NCI-H1092 (cell line): ENCODE data around the gene GCN1.

Source experiments
- DNase-seq: peaks from one replicate; lab custom pipeline; 2025; lab: John Stamatoyannopoulos, UW

The GCN1 gene

DNA sequence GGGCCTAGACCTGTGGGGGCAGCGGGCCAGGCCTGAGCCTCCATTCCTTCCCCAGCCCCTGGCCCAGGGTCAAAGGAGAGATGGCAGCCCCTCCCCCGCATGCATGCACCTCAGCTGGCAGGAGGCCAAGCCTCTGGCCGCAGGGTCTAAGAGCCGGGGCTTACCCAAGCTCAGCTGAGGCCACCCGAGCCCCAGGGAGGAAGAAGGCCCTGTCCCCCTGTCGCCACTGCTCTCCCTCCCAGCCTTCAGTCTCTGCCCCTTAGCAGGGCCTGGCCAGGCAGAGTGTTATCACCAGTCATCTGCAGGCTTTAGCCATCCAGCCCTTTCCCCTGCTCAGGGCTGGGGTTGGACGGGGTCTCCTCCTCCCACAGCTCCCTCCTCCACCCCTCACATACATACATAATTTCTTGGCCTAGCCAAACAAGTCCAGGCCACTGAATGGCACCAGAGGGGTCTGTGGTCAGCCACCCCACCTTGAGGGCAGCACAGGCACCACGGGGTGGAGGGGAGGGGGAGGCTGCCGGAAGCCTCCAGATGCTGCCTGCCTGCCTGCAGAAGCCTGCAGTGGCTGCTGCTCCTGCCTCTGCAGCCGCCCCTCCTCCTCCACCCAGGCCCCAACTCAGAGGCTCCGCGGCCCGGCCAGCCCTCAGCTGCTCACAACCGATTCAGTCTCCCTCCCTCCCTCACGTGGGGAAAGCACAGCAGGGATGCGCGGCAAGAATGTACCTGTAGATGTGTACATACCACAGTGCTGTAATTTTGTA, 100.7 kb downstream of the GCN1 start:
- no peak for DNase-seq

DNA sequence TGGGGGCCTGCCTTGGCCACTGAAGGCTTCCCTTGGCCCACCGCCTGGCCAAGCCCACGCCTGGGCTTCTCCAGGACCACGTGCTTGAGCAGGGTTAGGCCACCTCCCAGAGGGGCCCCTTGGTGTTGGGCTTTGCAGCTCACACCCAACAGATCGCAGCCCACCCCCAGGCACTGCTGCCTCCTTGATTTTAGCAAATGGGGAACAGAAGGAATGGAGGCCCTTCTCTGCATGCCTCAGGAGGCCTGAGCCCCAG, 101.3 kb downstream of the GCN1 start:
- no peak for DNase-seq

GRCh38 chr12:120092551-120093335, 101.8 kb downstream of the GCN1 start:
- DNase-seq, result no peak

GRCh38 chr12:120091371-120092090, 103.0 kb downstream of the GCN1 start:
- no peak for DNase-seq

- no peak for DNase-seq
Measured at GRCh38 chr12:120090626-120091295, 103.8 kb downstream of the GCN1 start.

DNA sequence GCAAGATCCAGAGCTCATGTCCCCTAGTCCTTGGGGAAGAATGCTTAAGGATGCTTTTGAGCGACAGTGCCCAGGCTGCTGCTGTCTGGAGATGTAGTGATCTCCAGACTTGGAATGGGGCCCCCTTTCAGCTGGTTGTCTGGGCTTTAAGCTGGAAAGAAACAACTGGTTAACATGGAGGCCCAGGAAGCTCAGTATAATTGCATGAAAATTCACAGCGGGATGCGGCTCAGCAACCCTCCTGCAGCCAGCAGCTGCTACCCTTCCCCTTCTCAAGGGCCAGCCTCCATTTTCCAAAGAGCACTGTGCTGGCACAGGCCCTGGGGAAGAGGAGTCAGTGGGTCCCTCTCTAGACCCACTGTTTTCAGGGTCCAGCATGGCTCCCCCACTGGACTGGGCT, 104.3 kb downstream of the GCN1 start:
- no peak for DNase-seq

DNA sequence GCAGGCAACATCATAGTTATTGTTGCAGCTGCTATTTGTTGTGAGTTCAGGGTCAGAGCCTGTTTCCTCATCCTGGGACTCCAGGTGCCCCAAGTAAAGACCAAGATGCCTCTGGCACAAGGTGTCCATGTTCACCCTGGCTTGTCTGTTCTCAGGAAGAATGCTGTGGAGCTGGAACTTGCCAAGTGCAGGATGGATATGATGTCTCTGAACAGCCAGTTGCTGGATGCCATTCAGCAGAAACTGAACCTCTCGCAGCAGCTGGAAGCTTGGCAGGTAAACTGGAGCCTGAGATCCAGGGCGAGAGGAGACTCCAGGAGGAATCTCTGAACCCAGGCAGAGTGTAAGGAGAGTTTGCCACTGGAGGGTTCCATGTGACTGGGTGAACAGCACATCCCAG, 104.7 kb downstream of the GCN1 start:
- no peak for DNase-seq

DNA sequence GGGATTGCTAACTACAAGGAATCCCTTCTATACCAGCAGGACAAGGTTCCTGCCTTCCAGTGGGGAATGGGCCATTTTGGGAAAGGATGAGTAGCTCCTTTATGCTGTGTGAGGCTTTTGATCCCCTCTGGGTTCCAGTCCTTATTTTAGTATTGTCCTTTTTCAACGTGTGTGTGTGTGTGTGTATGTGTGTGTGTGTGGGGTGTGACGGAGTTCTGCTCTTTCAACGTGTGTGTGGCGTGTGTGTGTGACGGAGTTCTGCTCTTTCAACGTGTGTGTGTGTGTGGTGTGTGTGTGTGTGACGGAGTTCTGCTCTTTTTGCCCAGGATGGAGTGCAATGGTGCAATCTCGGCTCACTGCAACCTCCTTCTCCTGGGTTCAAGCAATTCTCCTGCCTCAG, 105.4 kb downstream of the GCN1 start:
- DNase-seq, result no peak

- DNase-seq, result peak; percentile 96
Measured at GRCh38 chr12:120086801-120087621, 107.5 kb downstream of the GCN1 start.

DNA sequence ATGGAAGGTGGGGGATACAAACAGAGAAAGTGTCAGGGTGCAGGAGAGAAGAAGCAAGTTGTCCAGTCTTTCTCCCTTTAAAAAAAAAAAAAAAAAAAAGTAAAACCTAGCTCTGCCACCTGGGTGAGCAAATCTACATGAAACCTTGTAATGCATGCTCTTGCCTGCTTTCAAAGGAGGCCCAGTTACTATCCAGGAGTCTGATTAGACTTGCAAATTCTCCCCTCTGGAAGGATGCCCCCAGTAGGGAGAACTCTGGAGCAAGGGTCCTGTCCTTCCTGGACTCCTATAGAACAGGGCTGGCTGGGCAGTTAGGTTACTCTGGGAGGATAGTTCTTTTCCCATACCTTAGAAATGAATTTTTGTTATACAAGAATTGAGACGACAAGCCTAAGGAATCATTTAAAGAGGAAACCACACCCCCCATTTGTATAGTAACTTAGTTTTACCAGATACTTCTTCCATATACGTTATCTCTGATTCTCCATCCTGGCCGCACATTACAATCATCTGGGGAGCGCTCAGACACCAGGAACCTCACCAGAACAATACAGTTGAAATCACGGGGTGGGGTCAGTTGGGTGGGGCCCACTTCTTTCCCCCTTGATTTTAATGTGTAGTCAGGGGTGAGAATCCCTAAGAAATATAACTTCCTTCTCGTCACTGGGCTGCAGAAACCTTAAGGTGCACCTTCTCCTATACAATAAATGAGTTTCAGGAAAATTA, 108.4 kb downstream of the GCN1 start:
- DNase-seq, result no peak

DNA sequence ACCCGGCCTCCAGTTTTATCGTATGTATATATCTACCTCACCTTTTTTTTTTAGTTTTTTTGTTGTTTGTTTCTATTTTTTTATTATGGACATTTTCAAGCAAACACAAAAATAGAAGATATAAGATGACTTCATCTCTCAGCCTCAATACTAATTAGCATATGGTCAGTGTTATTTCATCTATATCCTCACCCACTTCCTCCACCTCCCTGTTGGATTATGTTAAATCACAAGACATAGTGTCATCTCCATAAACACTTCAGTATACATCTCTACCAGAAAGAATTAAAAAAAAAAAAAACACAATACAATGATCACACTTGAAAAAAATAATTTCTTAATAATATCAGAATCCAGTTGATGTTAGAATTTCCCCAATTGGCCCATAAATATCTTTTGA, 112.9 kb downstream of the GCN1 start:
- DNase-seq, result no peak

DNA sequence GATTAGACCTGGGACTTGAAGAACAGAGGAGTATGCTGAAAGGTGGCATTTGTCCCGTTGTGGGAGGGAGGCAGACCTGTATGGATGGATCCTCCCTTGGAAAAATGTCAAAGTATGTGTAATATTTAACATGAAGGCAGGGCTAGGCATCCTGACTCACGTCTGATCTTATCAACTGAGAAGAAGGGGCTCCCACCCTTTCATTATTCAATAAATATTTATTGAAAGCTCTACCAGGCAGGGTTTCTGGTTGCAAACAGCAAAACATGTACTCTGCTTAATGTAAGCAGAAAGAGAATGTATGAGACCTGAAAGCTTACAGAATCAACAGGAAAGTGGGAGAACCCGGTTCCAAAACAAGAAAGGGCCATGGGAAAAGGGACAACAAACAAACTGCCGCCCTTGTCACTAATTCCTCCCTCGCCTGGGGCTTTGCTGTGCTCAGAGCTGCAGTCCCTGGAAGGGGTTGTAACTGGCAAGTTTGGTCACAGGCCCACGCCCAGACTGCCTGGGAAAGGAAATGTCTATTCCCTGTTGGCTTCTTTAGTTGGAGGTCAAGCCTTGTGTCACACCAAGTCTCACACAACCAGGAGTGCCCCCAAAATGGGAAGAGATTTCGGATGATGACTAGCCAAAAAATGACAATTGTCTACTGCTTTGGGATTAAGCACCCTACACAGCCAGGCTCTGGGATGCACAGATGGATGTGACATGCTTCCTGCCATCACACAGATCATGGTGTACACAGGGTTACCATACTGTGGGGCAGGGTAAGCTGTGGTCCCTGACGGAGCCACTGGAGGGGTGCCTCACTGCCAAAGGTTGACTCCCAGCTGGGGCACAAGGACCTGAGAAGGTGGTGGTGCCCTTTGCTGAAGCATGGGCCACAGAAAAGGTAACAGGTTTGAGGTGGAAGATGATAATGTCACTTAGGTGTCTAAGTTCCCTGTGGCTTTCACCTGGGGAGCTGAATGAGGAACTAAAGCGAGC, 114.8 kb downstream of the GCN1 start:
- DNase-seq, result no peak

DNA sequence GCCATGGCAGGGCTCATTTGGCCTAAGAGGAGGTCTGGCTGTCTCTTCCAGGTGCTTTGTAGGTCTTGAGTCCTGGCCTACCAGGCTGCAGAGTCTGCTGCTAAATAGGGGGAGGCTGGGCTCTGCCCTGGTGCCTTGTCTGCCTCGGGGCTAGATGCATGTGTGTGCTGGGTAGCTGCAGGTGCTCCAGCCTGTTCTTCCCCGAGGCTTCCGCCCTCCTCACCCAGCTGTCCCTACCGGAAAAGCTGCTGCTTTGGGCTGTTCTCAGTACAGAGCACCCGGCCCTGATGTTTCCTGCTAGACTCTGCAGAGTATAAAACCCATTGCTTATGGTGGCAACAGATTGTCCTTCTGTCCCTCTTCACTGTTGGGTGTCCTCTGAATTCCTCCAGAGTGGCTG, 115.6 kb downstream of the GCN1 start:
- DNase-seq, result no peak

DNA sequence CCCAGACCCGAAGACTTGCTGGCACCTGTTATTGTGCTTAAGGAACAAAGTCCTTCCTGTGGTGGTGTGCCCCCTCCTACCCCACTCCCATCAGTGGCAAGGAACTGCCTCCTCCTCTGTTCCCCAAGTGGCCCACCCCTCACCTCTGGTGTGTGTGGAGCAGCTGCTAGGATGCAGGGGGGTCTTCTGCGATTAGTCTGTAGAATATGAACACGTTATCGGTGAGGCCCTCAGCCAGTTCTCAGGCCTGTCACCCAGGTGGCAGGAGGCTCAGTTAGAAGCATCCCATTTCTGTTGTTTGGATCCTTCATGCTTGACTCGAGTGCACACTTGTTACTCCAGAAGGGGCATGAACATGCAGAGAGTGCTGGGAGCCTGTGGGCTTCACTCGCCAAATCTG, 117.3 kb downstream of the GCN1 start:
- no peak for DNase-seq
